Upper lobe of left lung (tissue), 6 donors: ENCODE results near the gene MYO1H. TPM values are rescaled to one million over a fixed set of nuclear protein-coding genes. Genes with fewer than 3 reads are reported as not detected.

Source experiments
- ATAC-seq, 2 donors: fragments of 200-7000 bp; cut with Tn5 transposase; one replicate each; pipeline ENCODE4 v1.9.1; 2022; ENCODE audit warnings: mild to moderate bottlenecking in 2 of 2, moderate library complexity in 2 of 2; ENCODE audit not compliant: low FRiP score in 2 of 2
- DNase-seq, 2 donors: peaks; one replicate each; pipeline ENCODE4 v3.0.0-alpha.2; 2019 to 2020
- H3K27ac ChIP-seq, 4 donors: fragments of 200-600 bp; sonication (generic); one replicate each; pipeline ENCODE4 v1.5.1; 2016 to 2019
- H3K27me3 ChIP-seq, 4 donors: fragments of 200-600 bp; sonication (generic); one replicate each; pipeline ENCODE4 v1.5.1; 2017 to 2019
- H3K36me3 ChIP-seq, 4 donors: fragments of 200-600 bp; sonication (generic); one replicate each; pipeline ENCODE4 v1.5.1; 2016 to 2019
- H3K4me1 ChIP-seq, 4 donors: fragments of 200-600 bp; sonication (generic); one replicate each; pipeline ENCODE4 v1.5.1; 2018 to 2019
- H3K4me3 ChIP-seq, 4 donors: fragments of 200-600 bp; sonication (generic); one replicate each; pipeline ENCODE4 v1.5.1; 2017 to 2019; ENCODE audit warnings: mild to moderate bottlenecking in 2 of 4, moderate library complexity in 1 of 4
- H3K9me3 ChIP-seq, 4 donors: fragments of 200-600 bp; sonication (generic); one replicate each; pipeline ENCODE4 v1.5.1; 2018 to 2019
- EP300 ChIP-seq, 4 donors: sonication (generic); formaldehyde crosslinking; IDR thresholded peaks; one replicate each; pipeline ENCODE4 v1.5.1; 2017; ENCODE audit warnings: antibody characterized with exemption in 4 of 4, control low read depth in 2 of 4
- POLR2A ChIP-seq, 4 donors: fragments of 450-650 bp; IDR thresholded peaks; one replicate each; pipeline ENCODE4 v1.5.1; 2016 to 2017; ENCODE audit warnings: antibody characterized with exemption in 4 of 4, mild to moderate bottlenecking in 2 of 4
- POLR2AphosphoS5 ChIP-seq, 2 donors: sonication (generic); formaldehyde crosslinking; IDR thresholded peaks; one replicate each; pipeline ENCODE4 v1.5.1; 2017; ENCODE audit warnings: antibody characterized with exemption in 2 of 2
- WGBS, 2 donors: methylation state at CpG; one replicate each; pipeline ENCODE4 v1.1.5; 2017 to 2018; 5-methylcytosine and 5-hydroxymethylcytosine counted together
- total RNA-seq, 6 donors: library from RNA; depleted of rRNA in 4 of 6; stranded (reverse); fragments of >200 nt in 4 of 6; gene quantifications; one replicate each; pipeline versions ENCODE4 v1.1.0 to v1.2.1, GENCODE V29; 2016 to 2021
- TF ChIP-seq, protein P1 (sequence below), 6 experiments: fragments of 450-650 bp in 4 of 6; fragments of 200-600 bp in 2 of 6; sonication (generic) in 2 of 6; IDR thresholded peaks; one replicate each; pipeline ENCODE4 v1.5.1; 2016 to 2019; ENCODE audit warnings: antibody characterized with exemption in 6 of 6
- donor health status: DM: no; HTN: no; CAD: no; lungs with moderate emphysema.
- donor health status: DM: no; HTN: yes; CAD: no; lungs with severe emphysema.

Gene MYO1H
- total RNA-seq, 6 donors from 2014 or later = 0.17 to 0.51 (median 0.46) TPM; not detected in 3

DNA sequence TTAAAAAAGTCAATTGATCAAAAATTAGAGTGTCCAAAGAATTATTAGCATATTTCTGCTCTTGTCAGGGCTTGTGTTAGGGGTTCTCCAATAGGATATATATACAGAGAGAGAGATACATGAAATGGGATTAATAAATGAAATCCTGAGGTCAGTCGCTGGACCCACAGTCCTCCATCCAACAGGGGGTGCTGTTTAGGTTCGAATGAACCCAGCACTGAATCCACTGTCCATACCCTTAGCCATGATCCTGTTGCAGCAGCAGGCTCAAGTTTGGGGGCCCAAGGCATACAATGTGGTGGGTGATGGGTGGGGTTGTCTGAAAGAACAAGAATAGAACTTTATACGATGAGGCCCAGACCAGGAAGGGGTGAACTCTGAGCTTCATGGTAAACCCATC, 780 bp upstream of the MYO1H start:
- Histone ChIP-seq H3K9me3 (no peaks in the 10 kb centered on the region), H3K36me3 (no peaks in the 10 kb centered on the region), H3K4me3 (no peak overlapping the region), H3K27me3 (no peaks in the 10 kb centered on the region), H3K27ac (no peak overlapping the region), H3K4me1 (no peaks in the 10 kb centered on the region)
- DNase-seq (no peak), ATAC-seq (no peak)
- WGBS, 2 donors = 70 to 89% methylated on average over 3 of the region's 3 CpGs
- TF ChIP-seq, protein P1, sequence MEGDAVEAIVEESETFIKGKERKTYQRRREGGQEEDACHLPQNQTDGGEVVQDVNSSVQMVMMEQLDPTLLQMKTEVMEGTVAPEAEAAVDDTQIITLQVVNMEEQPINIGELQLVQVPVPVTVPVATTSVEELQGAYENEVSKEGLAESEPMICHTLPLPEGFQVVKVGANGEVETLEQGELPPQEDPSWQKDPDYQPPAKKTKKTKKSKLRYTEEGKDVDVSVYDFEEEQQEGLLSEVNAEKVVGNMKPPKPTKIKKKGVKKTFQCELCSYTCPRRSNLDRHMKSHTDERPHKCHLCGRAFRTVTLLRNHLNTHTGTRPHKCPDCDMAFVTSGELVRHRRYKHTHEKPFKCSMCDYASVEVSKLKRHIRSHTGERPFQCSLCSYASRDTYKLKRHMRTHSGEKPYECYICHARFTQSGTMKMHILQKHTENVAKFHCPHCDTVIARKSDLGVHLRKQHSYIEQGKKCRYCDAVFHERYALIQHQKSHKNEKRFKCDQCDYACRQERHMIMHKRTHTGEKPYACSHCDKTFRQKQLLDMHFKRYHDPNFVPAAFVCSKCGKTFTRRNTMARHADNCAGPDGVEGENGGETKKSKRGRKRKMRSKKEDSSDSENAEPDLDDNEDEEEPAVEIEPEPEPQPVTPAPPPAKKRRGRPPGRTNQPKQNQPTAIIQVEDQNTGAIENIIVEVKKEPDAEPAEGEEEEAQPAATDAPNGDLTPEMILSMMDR (IDR thresholded peaks at IDR 0.05) = no peak
- TF ChIP-seq EP300 (IDR thresholded peaks at IDR 0.05) = no peak
- no peak for TF ChIP-seq POLR2A (IDR thresholded peaks at IDR 0.05)
- no peak for TF ChIP-seq POLR2AphosphoS5 (IDR thresholded peaks at IDR 0.05)

DNA sequence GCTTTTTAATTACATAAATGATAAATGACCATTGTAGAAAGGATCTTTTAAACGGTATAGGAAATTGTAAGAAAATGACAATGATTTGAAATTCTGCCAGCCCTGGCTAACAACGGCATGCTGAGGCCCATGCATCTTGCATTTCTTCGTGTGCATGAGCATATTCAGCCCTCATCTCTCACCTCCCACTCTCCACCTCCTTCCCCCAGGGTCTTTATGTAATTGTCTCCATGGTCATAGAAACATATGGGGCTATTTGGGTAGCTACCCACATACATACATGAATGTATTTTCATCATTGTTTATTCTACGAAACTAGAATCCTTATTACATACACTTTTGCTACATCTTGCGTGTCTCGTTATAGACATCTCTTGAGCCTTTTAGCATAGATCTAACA, 4.5 kb downstream of the MYO1H start:
- TF ChIP-seq POLR2A (IDR thresholded peaks at IDR 0.05) (no peak), EP300 (IDR thresholded peaks at IDR 0.05) (no peak)
- TF ChIP-seq, protein P1 (IDR thresholded peaks at IDR 0.05) = no peak
- no peaks in the 10 kb centered on the region for H3K36me3 ChIP-seq
- H3K4me3 ChIP-seq = no peak overlapping the region
- H3K27ac ChIP-seq = no peak overlapping the region
- ATAC-seq = no peak
- no peaks in the 10 kb centered on the region for H3K27me3 ChIP-seq
- WGBS, 2 donors = 51 to 62% methylated on average over 6 of the region's 6 CpGs
- no peaks in the 10 kb centered on the region for H3K4me1 ChIP-seq
- no peak for DNase-seq
- no peaks in the 10 kb centered on the region for H3K9me3 ChIP-seq

DNA sequence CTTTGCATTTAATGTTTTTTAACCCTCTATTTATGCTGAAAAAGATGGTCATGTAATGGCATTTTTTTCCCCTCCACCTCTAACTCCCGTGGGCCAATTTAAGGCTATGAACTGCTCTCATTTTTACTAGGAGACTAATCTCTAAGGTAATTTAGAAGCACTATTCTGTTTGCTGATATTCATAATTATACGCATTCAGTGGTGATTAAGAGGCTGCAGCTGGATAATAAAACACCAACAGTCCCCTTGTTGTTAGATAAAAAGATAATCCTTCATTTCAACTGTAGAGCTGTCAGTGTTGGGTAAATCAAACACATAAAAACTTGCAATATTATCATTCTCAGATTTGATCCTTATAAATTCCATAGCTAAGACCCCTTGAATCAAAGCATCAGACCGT, 8.9 kb downstream of the MYO1H start:
- no peak overlapping the region for H3K4me3 ChIP-seq
- no peaks in the 10 kb centered on the region for H3K27me3 ChIP-seq
- no peaks in the 10 kb centered on the region for H3K36me3 ChIP-seq
- WGBS, 2 donors = 72 to 77% methylated on average over 3 of the region's 3 CpGs
- H3K9me3 ChIP-seq = no peaks in the 10 kb centered on the region
- DNase-seq (no peak), ATAC-seq (no peak)
- H3K4me1 ChIP-seq = no peaks in the 10 kb centered on the region
- no peak for TF ChIP-seq EP300 (IDR thresholded peaks at IDR 0.05)
- TF ChIP-seq POLR2A (IDR thresholded peaks at IDR 0.05) = no peak
- TF ChIP-seq, protein P1 (IDR thresholded peaks at IDR 0.05) = no peak
- TF ChIP-seq POLR2AphosphoS5 (IDR thresholded peaks at IDR 0.05) = no peak
- H3K27ac ChIP-seq = no peak overlapping the region

GRCh38 chr12:109357032-109357431, 9.3 kb downstream of the MYO1H start:
- Histone ChIP-seq H3K9me3 (no peaks in the 10 kb centered on the region), H3K27me3 (no peaks in the 10 kb centered on the region), H3K36me3 (no peaks in the 10 kb centered on the region), H3K4me3 (no peak overlapping the region), H3K4me1 (no peaks in the 10 kb centered on the region), H3K27ac (no peak overlapping the region)
- ATAC-seq = no peak
- TF ChIP-seq POLR2AphosphoS5 (IDR thresholded peaks at IDR 0.05) = no peak
- TF ChIP-seq POLR2A (IDR thresholded peaks at IDR 0.05) = no peak
- TF ChIP-seq, protein P1 (IDR thresholded peaks at IDR 0.05) = no peak
- no peak for TF ChIP-seq EP300 (IDR thresholded peaks at IDR 0.05)
- WGBS, 2 donors = 39 to 47% methylated on average over 2 of the region's 2 CpGs
- DNase-seq = no peak

DNA sequence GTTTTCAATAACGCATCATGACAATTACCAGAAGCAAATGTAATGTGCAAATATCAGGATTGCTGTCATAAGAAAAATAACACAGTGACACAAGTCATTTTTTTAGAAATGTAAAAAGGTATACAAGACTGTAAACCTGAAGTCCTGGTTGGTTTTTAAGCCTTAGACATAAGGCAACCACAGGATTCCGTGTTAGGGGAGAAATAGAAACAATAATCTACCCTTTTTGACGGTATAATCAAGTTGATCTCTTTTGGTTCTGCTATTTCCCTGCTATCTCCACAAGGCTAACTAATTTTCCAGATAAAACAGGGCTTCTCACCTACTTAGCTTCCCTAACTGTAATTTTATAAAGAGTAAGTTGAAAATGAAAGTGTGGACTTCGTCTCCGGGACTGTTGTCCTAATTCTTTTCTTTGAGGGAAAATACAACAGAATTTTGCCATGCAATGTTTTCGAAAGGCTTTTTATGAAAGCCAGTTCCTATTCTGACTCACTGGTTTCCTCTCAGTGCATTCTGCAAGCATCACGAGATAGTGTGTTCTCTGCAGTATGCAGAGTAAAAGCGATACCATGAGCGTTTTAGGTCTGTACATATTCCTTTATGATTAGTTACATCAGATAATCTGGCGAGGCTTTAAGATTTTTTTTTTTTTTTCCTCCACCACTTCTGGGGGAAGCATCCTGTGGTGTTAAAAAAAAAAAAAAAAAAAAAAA, 10.6 kb downstream of the MYO1H start:
- ATAC-seq = no peak
- H3K4me3 ChIP-seq = no peak overlapping the region

More for the DNA sequence above, 10.6 kb downstream of the MYO1H start:
- H3K36me3 ChIP-seq = no peaks in the 10 kb centered on the region
- no peak for DNase-seq
- no peaks in the 10 kb centered on the region for H3K9me3 ChIP-seq
- no peaks in the 10 kb centered on the region for H3K4me1 ChIP-seq
- WGBS, 2 donors = 67 to 68% methylated on average over 10 of the region's 10 CpGs
- H3K27me3 ChIP-seq = no peaks in the 10 kb centered on the region
- TF ChIP-seq, protein P1 (IDR thresholded peaks at IDR 0.05) = no peak
- TF ChIP-seq POLR2AphosphoS5 (IDR thresholded peaks at IDR 0.05) (no peak), POLR2A (IDR thresholded peaks at IDR 0.05) (no peak), EP300 (IDR thresholded peaks at IDR 0.05) (no peak)
- H3K27ac ChIP-seq = no peak overlapping the region
